Liver (tissue), 3 donors: Measurements from ENCODE around the gene CSF3R.

Experiments used
- ATF3 ChIP-seq: IDR thresholded peaks from 2 replicates; pipeline ENCODE4 v1.6.1; 2016; ENCODE audit warnings: antibody characterized with exemption
- CTCF ChIP-seq: fragments of 150-350 bp; IDR thresholded peaks from 2 replicates; pipeline ENCODE4 v1.5.1; 2017; ENCODE audit warnings: improper control_type of control experiment, low read depth, low read length; ENCODE audit not compliant: missing input control
- FOXA1 ChIP-seq: IDR thresholded peaks from 2 replicates; pipeline ENCODE4 v1.6.1; 2016; ENCODE audit warnings: antibody characterized with exemption
- GABPA ChIP-seq, 2 donors: IDR thresholded peaks in 1 of 2; conservative IDR thresholded peaks in 1 of 2; 2 replicates each; pipeline ENCODE4 v1.6.1; 2016; ENCODE audit warnings: antibody characterized with exemption in 2 of 2, mild to moderate bottlenecking in 1 of 2, moderate library complexity in 1 of 2
- JUND ChIP-seq, 2 donors: IDR thresholded peaks; 2 replicates each; pipeline ENCODE4 v1.6.1; 2016; ENCODE audit warnings: antibody characterized with exemption in 2 of 2
- NR2F2 ChIP-seq: IDR thresholded peaks from 2 replicates; pipeline ENCODE4 v1.6.1; 2016; ENCODE audit warnings: antibody characterized with exemption
- RAD21 ChIP-seq, 2 donors: IDR thresholded peaks; 2 replicates each; pipeline ENCODE4 v1.6.1; 2016; ENCODE audit warnings: antibody characterized with exemption in 2 of 2, mild to moderate bottlenecking in 2 of 2
- YY1 ChIP-seq: IDR thresholded peaks from 2 replicates; pipeline ENCODE4 v1.6.1; 2016; ENCODE audit warnings: antibody characterized with exemption, mild to moderate bottlenecking
- TF ChIP-seq, protein P1 (sequence below): IDR thresholded peaks from 2 replicates; pipeline ENCODE4 v1.6.1; 2016; ENCODE audit warnings: antibody characterized with exemption, mild to moderate bottlenecking
- TF ChIP-seq, protein P2 (sequence below): IDR thresholded peaks from 2 replicates; pipeline ENCODE4 v1.6.1; 2016; ENCODE audit warnings: antibody characterized with exemption
- TF ChIP-seq, protein P3 (sequence below): IDR thresholded peaks from 2 replicates; pipeline ENCODE4 v1.6.1; 2016; ENCODE audit warnings: antibody characterized with exemption
- donor health status: healthy.
- donor health status: healthy.

DNA sequence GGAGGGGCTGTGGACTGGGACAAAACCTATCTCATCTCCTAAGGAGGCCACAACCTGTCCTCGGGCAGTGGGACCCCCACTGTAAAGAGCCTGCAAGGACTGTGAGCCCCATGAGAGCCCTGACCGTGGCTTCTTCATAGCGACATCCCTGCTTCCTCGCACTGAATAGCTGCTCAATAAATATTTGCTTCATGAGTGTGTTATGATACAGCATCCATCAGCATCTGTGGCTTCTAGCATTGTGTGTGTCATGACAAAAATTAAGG lies 40.5 kb upstream of the CSF3R start:
- no peak for TF ChIP-seq CTCF
- no peak for TF ChIP-seq JUND (IDR thresholded peaks at IDR 0.05)
- TF ChIP-seq, protein P1, sequence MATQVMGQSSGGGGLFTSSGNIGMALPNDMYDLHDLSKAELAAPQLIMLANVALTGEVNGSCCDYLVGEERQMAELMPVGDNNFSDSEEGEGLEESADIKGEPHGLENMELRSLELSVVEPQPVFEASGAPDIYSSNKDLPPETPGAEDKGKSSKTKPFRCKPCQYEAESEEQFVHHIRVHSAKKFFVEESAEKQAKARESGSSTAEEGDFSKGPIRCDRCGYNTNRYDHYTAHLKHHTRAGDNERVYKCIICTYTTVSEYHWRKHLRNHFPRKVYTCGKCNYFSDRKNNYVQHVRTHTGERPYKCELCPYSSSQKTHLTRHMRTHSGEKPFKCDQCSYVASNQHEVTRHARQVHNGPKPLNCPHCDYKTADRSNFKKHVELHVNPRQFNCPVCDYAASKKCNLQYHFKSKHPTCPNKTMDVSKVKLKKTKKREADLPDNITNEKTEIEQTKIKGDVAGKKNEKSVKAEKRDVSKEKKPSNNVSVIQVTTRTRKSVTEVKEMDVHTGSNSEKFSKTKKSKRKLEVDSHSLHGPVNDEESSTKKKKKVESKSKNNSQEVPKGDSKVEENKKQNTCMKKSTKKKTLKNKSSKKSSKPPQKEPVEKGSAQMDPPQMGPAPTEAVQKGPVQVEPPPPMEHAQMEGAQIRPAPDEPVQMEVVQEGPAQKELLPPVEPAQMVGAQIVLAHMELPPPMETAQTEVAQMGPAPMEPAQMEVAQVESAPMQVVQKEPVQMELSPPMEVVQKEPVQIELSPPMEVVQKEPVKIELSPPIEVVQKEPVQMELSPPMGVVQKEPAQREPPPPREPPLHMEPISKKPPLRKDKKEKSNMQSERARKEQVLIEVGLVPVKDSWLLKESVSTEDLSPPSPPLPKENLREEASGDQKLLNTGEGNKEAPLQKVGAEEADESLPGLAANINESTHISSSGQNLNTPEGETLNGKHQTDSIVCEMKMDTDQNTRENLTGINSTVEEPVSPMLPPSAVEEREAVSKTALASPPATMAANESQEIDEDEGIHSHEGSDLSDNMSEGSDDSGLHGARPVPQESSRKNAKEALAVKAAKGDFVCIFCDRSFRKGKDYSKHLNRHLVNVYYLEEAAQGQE = no peak
- no peak for TF ChIP-seq RAD21 (IDR thresholded peaks at IDR 0.05)
- no peak for TF ChIP-seq ATF3
- no peak for TF ChIP-seq YY1
- no peak for TF ChIP-seq FOXA1
- no peak for TF ChIP-seq GABPA (IDR thresholded peaks at IDR 0.05 in 1 of 2, conservative IDR thresholded peaks at IDR 0.05 in 1 of 2)
- TF ChIP-seq, protein P2, sequence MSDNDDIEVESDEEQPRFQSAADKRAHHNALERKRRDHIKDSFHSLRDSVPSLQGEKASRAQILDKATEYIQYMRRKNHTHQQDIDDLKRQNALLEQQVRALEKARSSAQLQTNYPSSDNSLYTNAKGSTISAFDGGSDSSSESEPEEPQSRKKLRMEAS = no peak
- no peak for TF ChIP-seq NR2F2
- TF ChIP-seq, protein P3, sequence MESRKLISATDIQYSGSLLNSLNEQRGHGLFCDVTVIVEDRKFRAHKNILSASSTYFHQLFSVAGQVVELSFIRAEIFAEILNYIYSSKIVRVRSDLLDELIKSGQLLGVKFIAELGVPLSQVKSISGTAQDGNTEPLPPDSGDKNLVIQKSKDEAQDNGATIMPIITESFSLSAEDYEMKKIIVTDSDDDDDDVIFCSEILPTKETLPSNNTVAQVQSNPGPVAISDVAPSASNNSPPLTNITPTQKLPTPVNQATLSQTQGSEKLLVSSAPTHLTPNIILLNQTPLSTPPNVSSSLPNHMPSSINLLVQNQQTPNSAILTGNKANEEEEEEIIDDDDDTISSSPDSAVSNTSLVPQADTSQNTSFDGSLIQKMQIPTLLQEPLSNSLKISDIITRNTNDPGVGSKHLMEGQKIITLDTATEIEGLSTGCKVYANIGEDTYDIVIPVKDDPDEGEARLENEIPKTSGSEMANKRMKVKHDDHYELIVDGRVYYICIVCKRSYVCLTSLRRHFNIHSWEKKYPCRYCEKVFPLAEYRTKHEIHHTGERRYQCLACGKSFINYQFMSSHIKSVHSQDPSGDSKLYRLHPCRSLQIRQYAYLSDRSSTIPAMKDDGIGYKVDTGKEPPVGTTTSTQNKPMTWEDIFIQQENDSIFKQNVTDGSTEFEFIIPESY = no peak
